Measurements from ENCODE around the gene SPIN3. TPM values are rescaled to one million over a fixed set of nuclear protein-coding genes. Genes with fewer than 3 reads are reported as not detected.

SPIN3 gene
- polyA plus RNA-seq, 10 donors: 8.8 to 18.3 (median 10.8) TPM

Other genes starting within 250 kb of the SPIN3 start
- 10 to 100 TPM in 9 of 10 donors, 1 to 10 TPM in 1; 9.8 to 14.0 (median 11.4) TPM for gene SPIN2B, start 126.0 kb upstream of the SPIN3 start, polyA plus RNA-seq (ENCODE audit: insufficient read length in 10 of 10)
- 1 to 10 TPM; 2.1 to 5.3 (median 3.9) TPM for gene SPIN2A, start 141.9 kb upstream of the SPIN3 start, polyA plus RNA-seq (ENCODE audit: insufficient read length in 10 of 10)

All from muscle of back (tissue), 10 donors.